ENCODE measurements around the gene SDHAF4.

Gene SDHAF4

GRCh38 chr6:70616728-70617260 is 50.1 kb downstream of the SDHAF4 start:
- DNase-seq (ENCODE audit: low read depth), result no peak
- TF ChIP-seq CTCF (IDR thresholded peaks at IDR 0.05; ENCODE audit: control insufficient read depth, insufficient read depth, low read depth, low read length, missing control alignments), result no peak
- no peak overlapping the region for H3K4me3 ChIP-seq (ENCODE audit: control insufficient read depth, low read depth, low read length)

GRCh38 chr6:70620746-70621145 is 54.0 kb downstream of the SDHAF4 start:
- no peak for TF ChIP-seq CTCF (IDR thresholded peaks at IDR 0.05; ENCODE audit: control insufficient read depth, insufficient read depth, low read depth, low read length, missing control alignments)
- no peak overlapping the region for H3K4me3 ChIP-seq (ENCODE audit: control insufficient read depth, low read depth, low read length)
- DNase-seq (ENCODE audit: low read depth), result no peak

- H3K4me3 ChIP-seq (ENCODE audit: control insufficient read depth, low read depth, low read length), result no peak overlapping the region
- no peak for TF ChIP-seq CTCF (IDR thresholded peaks at IDR 0.05; ENCODE audit: control insufficient read depth, insufficient read depth, low read depth, low read length, missing control alignments)
- DNase-seq (ENCODE audit: low read depth), result no peak
Observed at GRCh38 chr6:70622461-70622860, 55.7 kb downstream of the SDHAF4 start.

- no peak for DNase-seq (ENCODE audit: low read depth)
- H3K4me3 ChIP-seq (ENCODE audit: control insufficient read depth, low read depth, low read length), result no peak overlapping the region
- TF ChIP-seq CTCF (IDR thresholded peaks at IDR 0.05; ENCODE audit: control insufficient read depth, insufficient read depth, low read depth, low read length, missing control alignments), result no peak
Observed at GRCh38 chr6:70625436-70625835, 58.7 kb downstream of the SDHAF4 start.

- no peak for DNase-seq (ENCODE audit: low read depth)
- no peak for TF ChIP-seq CTCF (IDR thresholded peaks at IDR 0.05; ENCODE audit: control insufficient read depth, insufficient read depth, low read depth, low read length, missing control alignments)
- no peak overlapping the region for H3K4me3 ChIP-seq (ENCODE audit: control insufficient read depth, low read depth, low read length)
Observed at GRCh38 chr6:70627500-70628254, 60.9 kb downstream of the SDHAF4 start.

- DNase-seq (ENCODE audit: low read depth), result no peak
- no peak overlapping the region for H3K4me3 ChIP-seq (ENCODE audit: control insufficient read depth, low read depth, low read length)
- no peak for TF ChIP-seq CTCF (IDR thresholded peaks at IDR 0.05; ENCODE audit: control insufficient read depth, insufficient read depth, low read depth, low read length, missing control alignments)
Observed at GRCh38 chr6:70629929-70630328, 63.2 kb downstream of the SDHAF4 start.

Measured in AG09309 (cell line).